ENCODE results near the gene ZNF891. TPM values are rescaled to one million over a fixed set of nuclear protein-coding genes. Genes with fewer than 3 reads are reported as not detected.
A peak's percentile ranks its signal among the peaks of the same experiment; 100 is the strongest.

The ZNF891 gene
- polyA plus RNA-seq, 3 donors, result 3.1 to 8.6 (median 7.8) TPM

DNA sequence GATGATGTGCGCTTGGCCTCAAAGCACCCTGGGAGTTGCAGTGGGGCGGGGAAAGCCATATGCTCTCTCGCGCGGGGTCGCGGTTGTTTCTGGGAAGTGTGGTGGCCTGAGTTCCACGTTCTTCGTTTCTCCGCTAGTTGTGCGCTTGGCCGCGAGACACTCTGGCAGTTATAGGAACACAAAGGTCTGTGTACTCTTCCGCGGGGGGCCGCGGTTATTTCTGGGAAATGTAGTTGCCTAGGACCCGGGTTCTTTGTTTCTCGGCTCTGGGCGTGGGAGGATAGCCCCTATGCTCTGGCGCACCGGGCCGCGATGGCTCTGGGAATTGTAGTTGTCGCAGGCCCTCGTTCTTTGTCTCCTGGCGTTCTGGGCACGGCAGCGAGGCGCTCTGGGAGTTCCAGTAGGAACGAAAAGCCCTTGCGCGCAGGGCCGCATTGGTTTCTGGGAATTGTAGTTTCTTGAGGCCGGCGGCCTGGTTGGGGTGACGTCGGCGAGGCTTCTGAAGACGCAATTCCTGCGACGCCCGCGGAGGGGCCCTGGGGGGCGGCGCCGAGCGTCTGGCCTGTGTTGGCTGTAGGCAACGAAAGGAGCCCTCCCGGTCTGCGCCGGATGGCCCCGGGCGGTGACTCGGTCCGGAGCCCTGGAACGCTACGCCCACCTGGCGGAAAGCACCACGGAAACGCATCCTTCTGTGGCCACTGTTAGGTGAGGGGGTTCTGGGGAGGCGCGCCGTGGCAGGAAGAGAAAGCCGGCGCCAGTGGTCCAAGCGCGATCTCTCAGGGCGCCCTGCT lies 49.5 kb downstream of the ZNF891 start, which contains the start of gene ZNF140:
Gene ZNF140 (plus strand): TSS at position 556 of the 791 bp plus-strand sequence. CDS start 398 bp downstream, outside the sequence.
- peak; percentile 98 for DNase-seq

DNA sequence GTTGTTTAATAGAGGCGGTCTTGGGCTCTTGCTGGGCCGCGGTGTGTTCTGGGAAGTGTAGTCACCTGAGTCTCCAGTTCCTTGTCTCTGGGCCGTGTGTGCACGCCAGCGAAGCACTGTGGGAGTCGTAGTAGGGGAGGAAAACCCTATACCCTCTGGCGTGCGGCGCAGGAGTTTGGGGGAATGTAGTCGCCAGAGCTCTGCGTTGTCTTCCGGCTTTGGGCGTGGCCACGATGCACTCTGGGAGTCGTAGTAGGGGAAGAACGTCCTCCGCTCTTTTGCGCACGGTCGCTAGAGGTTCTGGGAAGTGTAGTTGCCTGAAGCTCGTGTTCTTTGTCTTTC lies 50.1 kb downstream of the ZNF891 start:
- DNase-seq, result peak; percentile 99

GRCh38 chr12:133073836-133074235 lies 56.2 kb downstream of the ZNF891 start:
- no peak for DNase-seq

- DNase-seq, result no peak
Measured at GRCh38 chr12:133063556-133063955, 66.5 kb downstream of the ZNF891 start.

DNA sequence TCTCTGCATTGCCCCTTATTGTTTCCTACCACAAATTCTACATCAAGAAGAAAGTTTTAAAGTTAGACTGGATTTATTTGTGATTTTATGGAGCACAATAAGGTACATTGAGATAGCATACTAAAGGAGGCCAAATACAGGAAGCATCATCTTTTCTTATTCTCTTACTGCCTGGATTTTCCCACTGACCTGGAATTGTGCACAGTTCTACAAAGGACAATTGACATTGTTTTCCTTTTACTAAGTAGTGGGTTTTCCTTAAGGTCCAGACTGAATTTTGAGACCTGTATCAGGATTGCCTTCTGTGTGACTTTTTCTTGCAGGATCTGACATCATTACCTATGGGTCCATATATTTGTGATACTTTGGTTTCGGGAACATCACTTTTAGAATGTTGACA lies 68.1 kb downstream of the ZNF891 start:
- no peak for DNase-seq

DNA sequence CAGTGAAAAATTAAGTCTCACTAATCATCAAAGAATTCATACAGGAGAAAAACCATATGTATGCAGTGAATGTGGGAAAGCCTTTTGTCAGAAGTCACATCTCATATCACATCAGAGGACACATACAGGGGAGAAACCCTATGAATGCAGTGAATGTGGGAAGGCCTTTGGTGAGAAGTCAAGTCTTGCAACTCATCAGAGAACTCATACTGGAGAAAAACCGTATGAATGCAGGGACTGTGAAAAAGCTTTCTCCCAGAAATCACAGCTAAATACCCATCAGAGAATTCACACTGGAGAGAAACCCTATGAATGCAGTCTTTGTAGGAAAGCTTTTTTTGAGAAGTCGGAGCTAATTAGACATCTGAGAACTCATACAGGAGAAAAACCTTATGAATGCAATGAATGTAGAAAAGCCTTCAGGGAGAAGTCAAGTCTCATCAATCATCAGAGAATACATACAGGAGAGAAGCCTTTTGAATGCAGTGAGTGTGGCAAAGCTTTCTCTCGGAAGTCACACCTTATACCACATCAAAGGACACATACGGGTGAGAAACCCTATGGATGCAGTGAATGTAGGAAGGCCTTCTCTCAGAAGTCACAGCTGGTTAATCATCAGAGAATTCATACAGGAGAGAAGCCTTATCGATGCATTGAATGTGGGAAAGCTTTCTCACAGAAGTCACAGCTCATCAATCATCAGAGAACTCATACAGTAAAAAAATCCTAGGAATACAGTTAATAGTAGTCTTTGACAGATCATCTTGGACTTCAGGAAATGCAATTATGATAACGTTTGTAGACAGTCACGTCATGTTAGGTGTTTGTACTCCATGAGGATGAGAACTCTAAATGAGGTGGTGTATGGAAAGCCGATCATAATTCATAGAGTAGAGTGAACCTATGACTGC lies 71.6 kb downstream of the ZNF891 start:
- DNase-seq, result no peak

DNA sequence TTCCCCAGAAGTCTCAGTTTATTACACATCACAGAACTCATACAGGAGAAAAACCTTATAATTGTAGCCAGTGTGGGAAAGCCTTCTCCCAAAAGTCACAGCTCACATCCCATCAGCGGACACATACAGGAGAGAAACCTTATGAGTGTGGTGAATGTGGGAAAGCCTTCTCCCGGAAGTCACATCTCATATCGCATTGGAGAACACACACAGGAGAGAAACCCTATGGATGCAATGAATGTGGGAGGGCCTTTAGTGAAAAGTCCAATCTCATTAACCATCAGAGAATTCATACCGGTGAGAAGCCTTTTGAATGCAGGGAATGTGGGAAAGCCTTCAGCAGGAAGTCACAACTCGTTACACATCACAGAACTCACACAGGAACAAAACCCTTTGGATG lies 72.6 kb downstream of the ZNF891 start:
- no peak for DNase-seq

Other genes with a start within 250 kb of the ZNF891 start
- gene CHFR, start 242.7 kb downstream of the ZNF891 start, polyA plus RNA-seq (ENCODE audit: insufficient read length in 3 of 3), result 10 to 100 TPM; 18.9 to 33.0 (median 28.5) TPM
- gene ZNF605, start 174.0 kb downstream of the ZNF891 start, polyA plus RNA-seq (ENCODE audit: insufficient read length in 3 of 3), result 10 to 100 TPM; 19.6 to 32.8 (median 27.7) TPM
- gene ZNF26, start 143.9 kb downstream of the ZNF891 start, polyA plus RNA-seq (ENCODE audit: insufficient read length in 3 of 3), result 10 to 100 TPM; 11.2 to 16.6 (median 14.5) TPM
- gene ZNF84, start 92.8 kb downstream of the ZNF891 start, polyA plus RNA-seq (ENCODE audit: insufficient read length in 3 of 3), result 10 to 100 TPM; 56.6 to 84.9 (median 78.5) TPM
- 10 to 100 TPM; 32.2 to 43.7 (median 41.8) TPM for gene ZNF140, start 49.4 kb downstream of the ZNF891 start, polyA plus RNA-seq (ENCODE audit: insufficient read length in 3 of 3)
- gene ZNF10, start 353 bp upstream of the ZNF891 start, polyA plus RNA-seq (ENCODE audit: insufficient read length in 3 of 3), result 10 to 100 TPM; 17.3 to 30.0 (median 29.3) TPM
- 10 to 100 TPM; 29.5 to 31.0 (median 30.8) TPM for gene ZNF268, start 51.2 kb upstream of the ZNF891 start, polyA plus RNA-seq (ENCODE audit: insufficient read length in 3 of 3)
- under 1 TPM in 1 of 3 donors, not detected in 2; 0.06 TPM for gene ANHX, start 105.6 kb upstream of the ZNF891 start, polyA plus RNA-seq (ENCODE audit: insufficient read length in 3 of 3)